A549 (cell line): ENCODE results near the gene SSU72. TPM values are rescaled to one million over a fixed set of nuclear protein-coding genes. Genes with fewer than 3 reads are reported as not detected.

Experiments
- ATAC-seq, 2 experiments: fragments of 200-7000 bp in 1 of 2; fragments of >200 bp in 1 of 2; cut with Nextera tagmentation in 1 of 2; cut with Tn5 transposase in 1 of 2; 3 replicates each; pipeline versions ENCODE4 v1.8.0 to v1.9.1; 2018 to 2020; ENCODE audit warnings: mild to moderate bottlenecking in 1 of 2, moderate library complexity in 1 of 2
- CTCF ChIA-PET: fragments of 300-600 bp; sonication (Branson Sonifier 250); formaldehyde crosslinking; extraction: SDS; loops from one replicate; lab custom pipeline; 2021; ENCODE audit warnings: antibody characterized with exemption, inconsistent platforms; lab: Yijun Ruan, JAX
- POLR2A ChIA-PET: fragments of 350-600 bp; formaldehyde crosslinking; extraction: SDS; loops from one replicate; lab custom pipeline; 2021; ENCODE audit warnings: antibody characterized with exemption, inconsistent platforms; lab: Yijun Ruan, JAX
- DNase-seq, 2 experiments: peaks; one replicate each; pipeline versions ENCODE4 v3.0.0 to v3.0.0-alpha.2; 2011 to 2016; ENCODE audit warnings: low read depth in 1 of 2, low spot score in 1 of 2
- FAIRE-seq: peaks from 2 replicates; lab custom pipeline; 2011; peaks lifted over from hg19 to GRCh38; lab: Jason Lieb, UNC
- H3K27ac ChIP-seq, 2 experiments: fragments of >200 bp; sonication (Bioruptor Twin); formaldehyde crosslinking; 3 replicates each; pipeline ENCODE4 v1.5.1; 2016 to 2017
- H3K4me1 ChIP-seq: fragments of >200 bp; sonication (Bioruptor Twin); formaldehyde crosslinking; 3 replicates; pipeline ENCODE4 v1.6.1; 2016
- H3K4me2 ChIP-seq: fragments of >200 bp; sonication (Bioruptor Twin); formaldehyde crosslinking; 3 replicates; pipeline ENCODE4 v1.6.1; 2016
- H3K4me3 ChIP-seq: fragments of >200 bp; sonication (Bioruptor Twin); formaldehyde crosslinking; 3 replicates; pipeline ENCODE4 v1.5.1; 2016
- H3K9me3 ChIP-seq: fragments of >200 bp; sonication (Bioruptor Twin); formaldehyde crosslinking; 3 replicates; pipeline ENCODE4 v1.6.1; 2016
- EHF ChIP-seq: fragments of 250-450 bp; sonication (Bioruptor Pico); IDR thresholded peaks from 2 replicates; pipeline ENCODE4 v1.5.0; 2020; ENCODE audit warnings: mild to moderate bottlenecking
- EHMT2 ChIP-seq: fragments of 200-600 bp; sonication (generic); IDR thresholded peaks from 2 replicates; pipeline ENCODE4 v1.6.1; 2016; ENCODE audit warnings: antibody characterized with exemption, low read depth, mild to moderate bottlenecking, moderate library complexity
- ESRRA ChIP-seq: fragments of 150-350 bp; IDR thresholded peaks from 2 replicates; pipeline ENCODE4 v1.6.1; 2014; ENCODE audit warnings: mild to moderate bottlenecking, low read length, borderline replicate concordance
- HDAC2 ChIP-seq: fragments of 200-600 bp; sonication (generic); IDR thresholded peaks from 2 replicates; pipeline ENCODE4 v1.6.1; 2016
- HOXB5 ChIP-seq: fragments of 250-450 bp; sonication (Bioruptor Pico); IDR thresholded peaks from 2 replicates; pipeline ENCODE4 v1.5.0; 2020; ENCODE audit warnings: mild to moderate bottlenecking, moderate library complexity
- KDM1A ChIP-seq: fragments of 200-600 bp; sonication (generic); IDR thresholded peaks from 2 replicates; pipeline ENCODE4 v1.6.1; 2016; ENCODE audit warnings: low read depth, mild to moderate bottlenecking
- KDM5A ChIP-seq: fragments of 200-600 bp; sonication (generic); IDR thresholded peaks from 2 replicates; pipeline ENCODE4 v1.6.1; 2016; ENCODE audit warnings: antibody characterized with exemption, mild to moderate bottlenecking
- MAX ChIP-seq: IDR thresholded peaks from 2 replicates; pipeline ENCODE4 v1.6.1; 2012
- NFE2L2 ChIP-seq: fragments of 150-350 bp; conservative IDR thresholded peaks from 2 replicates; pipeline ENCODE4 v1.6.1; 2014; ENCODE audit warnings: low read length
- NPAS2 ChIP-seq: fragments of 250-450 bp; sonication (Bioruptor Pico); IDR thresholded peaks from 2 replicates; pipeline ENCODE4 v1.8.0; 2022; ENCODE audit warnings: mild to moderate bottlenecking, moderate library complexity, borderline replicate concordance
- PHF8 ChIP-seq: fragments of 200-600 bp; sonication (generic); IDR thresholded peaks from 2 replicates; pipeline ENCODE4 v1.6.1; 2016; ENCODE audit warnings: low read depth, mild to moderate bottlenecking, antibody characterized with exemption, moderate library complexity, borderline replicate concordance
- POLR2AphosphoS2 ChIP-seq: conservative IDR thresholded peaks from 2 replicates; pipeline ENCODE4 v1.6.1; 2012; ENCODE audit warnings: low read length, improper control_type of control experiment, inconsistent platforms
- RFX5 ChIP-seq: fragments of 450-650 bp; IDR thresholded peaks from 2 replicates; pipeline ENCODE4 v1.7.1; 2014; ENCODE audit warnings: antibody characterized with exemption, mild to moderate bottlenecking, moderate library complexity
- TFCP2L1 ChIP-seq: fragments of 250-450 bp; sonication (Bioruptor Pico); IDR thresholded peaks from 2 replicates; pipeline ENCODE4 v1.5.0; 2021; ENCODE audit warnings: mild to moderate bottlenecking
- whole genome bisulfite sequencing: methylation state at CpG from one replicate; pipeline ENCODE4 v1.1.6; 2017; ENCODE audit errors: missing lambda C conversion rate; 5-methylcytosine and 5-hydroxymethylcytosine counted together
- polyA plus RNA-seq, 4 experiments: library from polyadenylated mRNA; depleted of rRNA in 3 of 4; stranded (reverse); fragments of >200 nt; fragmentation: RNase III in 1 of 4; extraction: RNeasy Plus Mini Kit Qiagen cat#74134 plus additional on column Dnase treatment in 1 of 4; gene quantifications; 2 replicates in 3 of 4; 3 replicates in 1 of 4; pipeline ENCODE4 v1.2.3, GENCODE V29; 2011 to 2017
- TF ChIP-seq, protein P1 (sequence below): fragments of >200 bp; sonication (Bioruptor Twin); formaldehyde crosslinking; IDR thresholded peaks from 2 replicates; pipeline ENCODE4 v1.6.1; 2016
- TF ChIP-seq, protein P2 (sequence below): fragments of >200 bp; sonication (Bioruptor Twin); formaldehyde crosslinking; IDR thresholded peaks from 3 replicates; pipeline ENCODE4 v1.5.1; 2016

Gene SSU72
- polyA plus RNA-seq, 2 of the 4 experiments (the other 2 are of a cell fraction): 75.3 to 101 TPM

- TF ChIP-seq EHMT2: no peak
- TF ChIP-seq RFX5: no peak
- TF ChIP-seq, protein P1, sequence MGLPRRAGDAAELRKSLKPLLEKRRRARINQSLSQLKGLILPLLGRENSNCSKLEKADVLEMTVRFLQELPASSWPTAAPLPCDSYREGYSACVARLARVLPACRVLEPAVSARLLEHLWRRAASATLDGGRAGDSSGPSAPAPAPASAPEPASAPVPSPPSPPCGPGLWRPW: no peak
- no peak for TF ChIP-seq KDM1A
- no peak for TF ChIP-seq MAX
- no peak for TF ChIP-seq POLR2AphosphoS2
- TF ChIP-seq HDAC2: no peak
- TF ChIP-seq NPAS2 (CRISPR knock-in tag): no peak
- TF ChIP-seq TFCP2L1 (CRISPR knock-in tag): no peak
- no peak for TF ChIP-seq EHF
- no peak for TF ChIP-seq NFE2L2
- TF ChIP-seq, all 56 proteins: peak for 0
- no peak overlapping the region for H3K4me2 ChIP-seq
- FAIRE-seq (no peak), DNase-seq (no peak), ATAC-seq (no peak)
- POLR2A ChIA-PET: no interaction called here
- 0 out of 3 replicates have a peak, but pooled peaks cover 5% of the 10 kb centered on the region for H3K4me1 ChIP-seq
- H3K27ac ChIP-seq: no peak overlapping the region
- no peaks in the 10 kb centered on the region for H3K9me3 ChIP-seq
- no peak overlapping the region for H3K4me3 ChIP-seq
- CTCF ChIA-PET: interaction anchor here (0.5 kb wide), 1 partner anchor 32 kb away, joined by 3 read pairs; no protein-coding TSS in a partner anchor
- 87% methylated on average over 10 of the region's 31 CpGs for WGBS
These were observed 46.7 kb upstream of the SSU72 start for GRCh38 chr1:1621173-1622009.

- Histone ChIP-seq H3K4me3 (no peak overlapping the region), H3K27ac (no peak overlapping the region), H3K4me2 (no peak overlapping the region), H3K4me1 (0 out of 3 replicates have a peak, but pooled peaks cover 6% of the 10 kb centered on the region), H3K9me3 (no peaks in the 10 kb centered on the region)
- POLR2A ChIA-PET: no interaction called here
- ATAC-seq (no peak), DNase-seq (no peak), FAIRE-seq (no peak)
- WGBS: 93% methylated on average over 9 of the region's 16 CpGs
- CTCF ChIA-PET: no interaction called here
- TF ChIP-seq HOXB5 (CRISPR knock-in tag): no peak
- no peak for TF ChIP-seq KDM5A
These were observed 45.9 kb upstream of the SSU72 start for GRCh38 chr1:1620433-1621139.

DNA sequence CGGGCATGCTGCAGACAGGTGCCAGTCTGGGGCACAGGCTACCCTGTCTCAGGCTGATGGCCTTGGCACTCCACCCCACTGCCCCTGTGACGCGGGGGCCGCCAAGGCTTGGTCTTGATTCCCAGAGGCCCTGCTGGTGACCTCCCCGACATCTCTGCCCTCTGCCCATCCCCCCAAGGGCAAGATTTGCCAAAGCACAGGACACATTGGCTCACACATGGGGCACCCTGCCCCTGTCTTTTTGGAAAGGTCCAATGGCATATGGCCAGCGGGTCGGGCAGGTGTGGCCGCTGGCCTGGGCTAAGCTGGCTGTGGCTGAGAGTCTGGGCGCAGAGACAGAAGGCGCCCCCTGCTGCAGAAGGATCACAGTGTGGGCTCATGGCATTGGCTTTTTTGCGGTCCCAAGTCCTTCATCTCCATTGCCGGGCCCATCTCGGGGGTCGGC lies 45.3 kb upstream of the SSU72 start:
- CTCF ChIA-PET: no interaction called here

More for the DNA sequence above, 45.3 kb upstream of the SSU72 start:
- Histone ChIP-seq H3K27ac (no peak overlapping the region), H3K4me3 (no peak overlapping the region), H3K4me2 (no peak overlapping the region), H3K9me3 (no peaks in the 10 kb centered on the region), H3K4me1 (0 out of 3 replicates have a peak, but pooled peaks cover 6% of the 10 kb centered on the region)
- peak in 1 of 2 experiments; percentile 16; a peak in 1 of 6 replicates for ATAC-seq
- POLR2A ChIA-PET: no interaction called here
- no peak for DNase-seq
- TF ChIP-seq PHF8 (no peak), HDAC2 (no peak), ESRRA (no peak)
- TF ChIP-seq, protein P2, sequence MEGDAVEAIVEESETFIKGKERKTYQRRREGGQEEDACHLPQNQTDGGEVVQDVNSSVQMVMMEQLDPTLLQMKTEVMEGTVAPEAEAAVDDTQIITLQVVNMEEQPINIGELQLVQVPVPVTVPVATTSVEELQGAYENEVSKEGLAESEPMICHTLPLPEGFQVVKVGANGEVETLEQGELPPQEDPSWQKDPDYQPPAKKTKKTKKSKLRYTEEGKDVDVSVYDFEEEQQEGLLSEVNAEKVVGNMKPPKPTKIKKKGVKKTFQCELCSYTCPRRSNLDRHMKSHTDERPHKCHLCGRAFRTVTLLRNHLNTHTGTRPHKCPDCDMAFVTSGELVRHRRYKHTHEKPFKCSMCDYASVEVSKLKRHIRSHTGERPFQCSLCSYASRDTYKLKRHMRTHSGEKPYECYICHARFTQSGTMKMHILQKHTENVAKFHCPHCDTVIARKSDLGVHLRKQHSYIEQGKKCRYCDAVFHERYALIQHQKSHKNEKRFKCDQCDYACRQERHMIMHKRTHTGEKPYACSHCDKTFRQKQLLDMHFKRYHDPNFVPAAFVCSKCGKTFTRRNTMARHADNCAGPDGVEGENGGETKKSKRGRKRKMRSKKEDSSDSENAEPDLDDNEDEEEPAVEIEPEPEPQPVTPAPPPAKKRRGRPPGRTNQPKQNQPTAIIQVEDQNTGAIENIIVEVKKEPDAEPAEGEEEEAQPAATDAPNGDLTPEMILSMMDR: peak; percentile 20; the same call in 1 of the 3 replicates
- WGBS: 62% methylated on average over 9 of the region's 14 CpGs
- FAIRE-seq: no peak
